Raji (cell line): ENCODE measurements around the gene DLK1.

Source experiments
- POLR2A ChIP-seq: IDR thresholded peaks from 2 replicates; pipeline ENCODE4 v1.6.1; 2011; ENCODE audit warnings: low read depth, low read length, control low read depth; ENCODE audit not compliant: insufficient read depth

Gene DLK1

GRCh38 chr14:100703386-100704220 lies 23.1 kb upstream of the DLK1 start:
- no peak for TF ChIP-seq POLR2A

DNA sequence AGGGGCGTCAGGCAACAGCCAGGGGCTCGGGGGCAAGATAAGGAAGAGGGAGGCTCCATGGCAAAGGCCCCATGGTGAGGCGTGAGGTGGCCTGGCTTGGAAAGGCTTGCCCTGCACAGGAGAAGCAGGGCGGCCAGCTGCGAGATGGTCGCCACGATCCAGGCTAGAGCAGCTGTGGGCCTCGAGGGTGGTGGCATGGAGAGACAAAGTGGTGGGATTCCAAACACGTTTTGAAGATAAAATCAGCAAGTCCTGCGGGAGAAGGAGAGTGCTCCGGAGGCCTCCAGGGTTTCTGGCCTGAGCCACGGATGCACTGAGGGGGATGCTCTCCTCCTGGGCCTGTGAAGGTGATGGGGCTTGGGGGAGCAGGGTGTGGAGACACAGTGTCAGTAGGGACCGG lies 20.5 kb upstream of the DLK1 start:
- TF ChIP-seq POLR2A, result no peak

DNA sequence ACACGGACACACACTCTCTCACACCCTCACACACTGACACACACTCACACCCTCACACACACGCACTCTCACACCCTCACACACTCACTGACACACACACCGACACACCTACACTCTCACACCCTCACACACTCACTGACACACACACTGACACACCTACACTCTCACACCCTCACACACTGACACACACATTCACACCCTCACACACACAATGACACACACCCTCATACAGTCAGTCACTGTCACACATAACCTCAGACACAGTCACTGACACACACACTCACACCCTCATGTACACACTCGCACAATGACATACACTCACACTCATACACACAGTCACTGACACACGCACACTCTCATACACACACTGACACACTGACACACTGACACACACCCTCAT lies 19.8 kb upstream of the DLK1 start:
- no peak for TF ChIP-seq POLR2A

DNA sequence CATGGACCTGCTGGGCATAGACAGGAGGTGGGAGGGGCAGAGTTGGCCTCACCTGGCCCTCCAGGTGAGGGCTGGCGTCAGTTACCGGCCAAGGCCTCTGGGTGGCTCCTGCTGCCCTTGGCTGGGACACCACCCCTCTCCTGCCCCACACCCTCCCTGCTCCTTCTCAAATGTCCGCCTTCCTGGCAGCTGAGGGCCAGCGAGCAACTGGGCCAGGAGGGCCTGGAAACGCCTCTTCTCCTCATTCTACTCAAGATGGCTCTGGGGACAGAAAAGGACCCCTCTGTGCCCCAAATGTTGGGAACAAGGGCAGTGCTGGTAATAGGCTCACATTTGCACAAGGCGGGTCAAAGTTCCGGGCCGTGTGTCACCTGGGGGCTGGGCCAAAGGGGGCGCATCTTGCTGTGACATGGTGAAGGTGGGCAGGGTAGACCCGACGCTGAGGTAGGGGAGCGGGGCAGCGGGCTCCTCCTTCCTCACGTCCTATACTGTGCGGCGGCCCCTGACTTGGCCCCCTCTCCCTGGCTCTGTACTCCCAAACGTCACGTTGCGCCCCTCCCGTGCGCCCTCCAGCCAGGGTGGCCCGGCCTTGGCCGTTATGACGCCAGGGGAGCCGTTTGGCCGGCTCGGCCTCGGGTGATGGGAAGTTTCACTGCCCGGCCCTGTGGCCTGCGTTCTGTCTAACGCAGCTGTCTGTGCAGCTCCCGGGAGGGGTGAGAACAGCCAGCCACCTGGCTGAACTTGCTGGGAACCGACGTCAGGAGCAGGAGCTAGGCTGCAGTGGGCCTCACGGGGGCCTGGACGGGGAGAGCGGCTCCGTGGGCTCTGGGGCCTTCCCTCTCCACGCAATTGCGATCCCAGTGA lies 18.0 kb upstream of the DLK1 start:
- no peak for TF ChIP-seq POLR2A

DNA sequence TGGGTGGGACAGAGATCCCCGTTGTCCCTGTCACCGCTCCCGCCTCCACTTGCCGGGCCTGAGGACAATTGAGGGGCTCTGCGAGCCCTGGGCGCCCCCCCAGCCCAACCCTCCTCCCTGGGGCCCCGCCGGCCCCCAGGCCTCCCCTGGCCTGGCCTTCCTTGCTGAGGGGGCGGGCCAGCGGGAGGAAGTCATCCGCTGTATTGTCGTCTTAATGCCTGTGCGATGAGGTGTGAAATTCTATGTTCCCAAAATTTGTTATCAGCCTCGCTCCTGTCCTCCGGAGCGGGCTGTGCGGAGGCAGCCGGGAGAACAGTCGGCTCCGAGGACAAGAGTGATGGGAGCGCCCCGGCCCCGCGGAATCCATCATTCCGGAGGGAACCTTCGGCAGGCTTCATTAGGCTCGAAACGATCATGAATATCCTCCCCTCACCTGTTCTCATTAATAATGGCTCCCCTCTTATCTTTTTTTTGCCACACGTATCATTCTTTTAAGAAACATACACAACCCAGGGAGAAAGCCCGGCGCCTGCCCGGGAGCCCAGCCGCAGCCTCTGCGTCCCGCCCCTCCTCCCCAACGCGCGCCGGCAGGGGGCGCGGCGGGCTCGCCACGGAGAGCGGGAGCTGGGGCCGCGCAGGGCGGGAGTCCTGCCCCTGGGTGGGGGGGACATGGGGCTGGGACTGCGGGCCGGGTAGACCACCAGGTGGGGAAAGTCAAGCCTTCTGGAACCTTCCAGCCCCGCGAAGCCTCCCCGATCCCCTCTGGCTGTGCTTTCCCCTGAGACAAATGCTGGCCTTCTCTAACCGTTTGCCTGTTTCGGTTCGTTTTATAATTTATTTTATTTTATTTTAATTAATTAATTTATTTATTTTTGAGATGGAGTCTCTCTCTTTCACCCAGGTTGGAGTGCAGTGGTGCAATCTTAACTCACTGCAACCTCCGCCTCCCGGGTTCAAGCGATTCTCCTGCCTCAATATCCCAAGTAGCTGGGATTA lies 17.1 kb upstream of the DLK1 start:
- TF ChIP-seq POLR2A, result no peak

- no peak for TF ChIP-seq POLR2A
Measured at GRCh38 chr14:100710391-100710790, 16.3 kb upstream of the DLK1 start.

GRCh38 chr14:100710826-100711462 lies 15.7 kb upstream of the DLK1 start:
- no peak for TF ChIP-seq POLR2A

DNA sequence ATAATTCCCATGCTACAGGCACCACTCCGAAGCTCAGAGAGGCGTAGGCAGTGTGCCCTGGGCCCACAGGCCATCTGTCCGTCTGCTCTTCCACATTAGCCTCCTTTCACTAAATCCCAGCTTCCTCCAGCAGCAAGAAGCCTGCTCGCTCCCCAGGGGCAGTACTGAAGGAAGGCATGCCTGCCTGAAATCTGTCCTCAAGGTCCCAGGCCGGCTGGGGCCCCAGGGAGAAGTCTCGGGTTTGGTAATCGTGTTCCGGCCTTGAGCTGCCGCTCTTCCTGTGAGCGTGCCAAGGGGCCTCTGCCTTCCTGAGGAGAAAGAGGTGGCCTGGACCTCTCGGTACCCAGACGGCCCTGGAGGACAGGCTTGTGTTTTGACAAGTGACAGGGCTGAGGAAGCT lies 15.2 kb upstream of the DLK1 start:
- TF ChIP-seq POLR2A, result no peak

- no peak for TF ChIP-seq POLR2A
Measured at GRCh38 chr14:100712490-100712889, 14.2 kb upstream of the DLK1 start.

DNA sequence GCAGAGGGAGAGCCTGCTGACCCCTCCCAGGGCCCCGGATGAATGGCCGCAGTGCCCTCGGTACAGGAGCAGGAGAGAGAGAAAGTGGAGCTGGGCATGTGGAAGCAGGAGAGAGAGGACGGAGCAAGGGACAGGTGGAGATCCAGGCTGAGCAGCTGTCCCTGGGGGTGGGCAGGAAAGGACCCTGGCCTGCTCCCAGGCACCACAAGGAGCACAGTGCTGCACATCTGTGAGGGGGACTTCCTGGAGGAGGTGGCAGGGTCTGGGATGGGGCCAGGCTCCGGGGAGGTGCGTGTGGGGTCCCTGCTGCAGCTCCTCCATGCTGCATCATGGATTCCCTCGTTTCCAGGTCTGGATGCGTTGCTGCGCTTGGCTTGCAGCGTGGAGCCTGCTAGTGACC lies 13.0 kb upstream of the DLK1 start:
- no peak for TF ChIP-seq POLR2A

- no peak for TF ChIP-seq POLR2A
Measured at GRCh38 chr14:100714258-100714892, 12.3 kb upstream of the DLK1 start.

DNA sequence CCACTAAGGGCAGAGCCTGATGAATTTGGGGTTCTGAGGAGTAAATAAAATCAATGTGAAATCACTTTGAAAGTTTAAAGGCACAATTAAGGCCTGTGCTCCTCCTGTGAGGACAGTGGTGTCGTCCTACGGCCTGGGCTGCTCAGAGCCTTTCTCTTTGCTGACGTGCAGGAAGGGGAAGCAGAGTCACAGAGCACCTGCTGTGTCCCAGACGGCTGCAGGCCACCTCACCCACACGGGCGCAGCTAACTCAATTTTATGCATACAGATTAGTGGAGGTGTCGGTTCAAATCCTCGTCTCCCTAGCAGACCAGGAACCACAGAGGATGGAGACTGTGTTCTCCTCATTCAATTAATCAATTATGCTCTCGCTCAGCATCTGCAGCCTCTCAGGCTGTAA lies 11.4 kb upstream of the DLK1 start:
- TF ChIP-seq POLR2A, result no peak

DNA sequence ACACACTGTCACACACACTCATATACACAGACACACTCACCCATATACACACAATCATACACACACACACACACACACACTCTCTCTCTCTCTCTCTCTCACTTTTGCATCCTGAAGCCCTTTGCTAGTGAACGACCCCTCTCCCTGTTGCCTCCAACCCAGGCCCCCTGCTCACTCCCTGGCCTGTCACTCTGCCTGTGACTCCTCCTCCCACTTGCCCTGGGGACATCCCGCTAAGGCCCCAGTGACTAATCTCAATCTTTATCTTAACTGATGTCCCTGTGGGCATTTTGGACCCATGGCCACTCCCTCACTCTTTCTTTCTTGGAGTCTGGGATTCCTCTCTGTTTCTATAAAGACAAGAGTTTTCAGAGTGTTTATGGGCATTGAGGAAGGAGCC lies 10.9 kb upstream of the DLK1 start:
- no peak for TF ChIP-seq POLR2A

DNA sequence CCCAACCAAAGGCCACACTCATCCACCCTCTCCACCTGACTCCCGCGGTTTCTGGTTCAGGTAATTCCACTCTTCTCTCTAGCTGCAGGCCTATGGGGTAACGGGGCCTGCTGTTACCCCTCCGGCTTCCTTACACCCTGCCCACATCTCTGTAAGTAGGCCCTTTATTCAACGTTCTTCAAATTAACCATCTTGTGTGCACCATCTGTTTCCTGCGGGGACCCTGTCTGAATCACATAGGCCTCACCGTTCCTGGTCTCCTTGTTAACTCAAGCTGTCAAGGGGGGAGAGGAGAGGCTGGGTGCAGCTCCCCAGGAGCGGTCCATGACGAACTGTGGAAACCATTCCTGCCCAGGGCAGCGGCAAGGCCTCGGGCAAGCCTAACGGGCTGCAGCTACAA lies 9.3 kb upstream of the DLK1 start:
- no peak for TF ChIP-seq POLR2A

- no peak for TF ChIP-seq POLR2A
Measured at GRCh38 chr14:100719976-100720520, 6.6 kb upstream of the DLK1 start.
